Measurements from ENCODE around the gene DNPEP.

DNPEP gene

DNA sequence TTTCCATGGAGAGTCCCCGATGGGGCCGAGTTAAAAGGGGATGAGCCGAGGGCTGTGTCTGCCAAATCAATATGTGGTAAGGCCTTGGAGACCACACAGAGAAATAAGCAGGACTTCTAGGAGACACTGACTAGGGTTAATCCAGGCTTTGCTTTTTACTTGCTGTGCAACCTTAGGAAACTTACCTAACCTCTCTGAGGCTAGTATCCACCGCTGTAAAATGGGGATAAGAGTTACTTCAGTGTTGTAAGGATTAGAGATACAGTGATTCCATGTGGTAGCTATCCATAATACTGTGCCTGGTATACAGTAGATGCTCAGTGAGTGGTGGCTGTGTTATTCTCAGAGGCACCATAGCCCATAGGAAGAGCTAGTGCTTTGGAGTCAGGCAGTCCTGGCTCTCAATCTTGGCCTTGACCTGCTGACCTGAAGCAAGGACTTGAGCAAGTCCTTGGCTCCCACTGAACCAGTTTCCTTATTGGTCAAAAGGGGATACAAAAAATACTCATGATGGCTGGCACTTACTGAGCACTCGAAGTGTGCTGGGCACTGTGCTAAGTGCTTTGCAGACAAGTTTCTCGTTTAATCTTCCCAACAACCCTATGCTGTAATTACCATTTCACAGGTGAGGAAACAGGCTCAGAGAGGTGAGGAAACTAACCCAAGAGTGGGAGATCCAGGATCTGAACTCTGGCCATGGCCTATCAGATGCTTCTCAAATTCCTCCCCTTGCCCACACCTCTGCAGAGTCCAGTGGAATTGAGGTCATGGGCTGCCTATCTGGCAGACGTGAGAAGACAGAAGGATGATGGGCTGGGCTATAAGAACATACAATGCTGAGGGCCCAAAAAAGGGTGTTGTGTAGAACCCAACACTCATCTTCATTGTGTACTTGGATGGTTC lies 18.5 kb upstream of the DNPEP start:
- DNase-seq (ENCODE audit: low spot score): no peak
- in situ Hi-C loops (cut with MboI; ENCODE audit: low sequenced_read_pairs, unreplicated experiment): no loop called here
- no peak for TF ChIP-seq CTCF (IDR thresholded peaks at IDR 0.05; ENCODE audit: borderline replicate concordance, control extremely low read depth, extremely low read depth, insufficient read depth, missing control alignments)

- DNase-seq (ENCODE audit: low spot score): no peak
- in situ Hi-C loops (cut with MboI; ENCODE audit: low sequenced_read_pairs, unreplicated experiment): no loop called here
- TF ChIP-seq CTCF (IDR thresholded peaks at IDR 0.05; ENCODE audit: borderline replicate concordance, control extremely low read depth, extremely low read depth, insufficient read depth, missing control alignments): no peak
Observed at GRCh38 chr2:219405451-219405850, 17.7 kb upstream of the DNPEP start.

GRCh38 chr2:219404954-219405353 lies 17.2 kb upstream of the DNPEP start:
- no peak for TF ChIP-seq CTCF (IDR thresholded peaks at IDR 0.05; ENCODE audit: borderline replicate concordance, control extremely low read depth, extremely low read depth, insufficient read depth, missing control alignments)
- no peak for DNase-seq (ENCODE audit: low spot score)
- in situ Hi-C loops (cut with MboI; ENCODE audit: low sequenced_read_pairs, unreplicated experiment): loop anchor here (5.0 kb wide), 1 partner anchor 127 kb away; no protein-coding TSS in a partner anchor

DNA sequence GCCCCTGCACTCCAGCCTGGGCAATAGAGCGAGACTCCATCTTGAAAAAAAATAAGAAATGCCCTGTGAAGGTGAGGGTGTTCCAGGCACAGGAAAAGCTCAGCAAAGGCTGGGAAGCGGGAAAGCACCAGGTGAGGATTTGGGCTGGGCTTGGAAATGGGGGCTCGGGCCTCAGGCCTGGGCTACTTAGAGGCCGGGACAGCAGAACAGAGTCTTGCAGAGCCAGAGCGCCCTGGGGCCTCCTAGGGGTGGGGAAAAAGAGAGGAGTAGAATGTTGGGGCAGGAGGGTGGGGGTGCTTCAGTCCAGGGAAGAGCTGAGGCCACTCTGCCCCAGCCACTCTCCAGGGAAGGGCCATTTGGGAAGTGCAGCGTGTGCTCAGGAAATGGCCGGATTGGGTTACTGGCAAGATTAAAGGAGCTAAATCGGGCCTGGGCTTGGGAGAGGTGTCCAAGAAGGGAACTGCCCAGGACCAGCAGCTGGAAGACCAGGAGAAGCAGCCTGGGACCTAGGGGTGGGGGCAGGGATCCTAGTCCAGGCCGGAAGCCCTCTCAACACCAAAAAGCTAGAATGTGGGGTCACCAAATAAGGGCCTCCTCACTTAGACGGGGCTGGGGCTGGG lies 16.7 kb upstream of the DNPEP start:
- in situ Hi-C loops (cut with MboI; ENCODE audit: low sequenced_read_pairs, unreplicated experiment): loop anchor here (5.0 kb wide), 1 partner anchor 128 kb away; no protein-coding TSS in a partner anchor
- TF ChIP-seq CTCF (IDR thresholded peaks at IDR 0.05; ENCODE audit: borderline replicate concordance, control extremely low read depth, extremely low read depth, insufficient read depth, missing control alignments): no peak

DNA sequence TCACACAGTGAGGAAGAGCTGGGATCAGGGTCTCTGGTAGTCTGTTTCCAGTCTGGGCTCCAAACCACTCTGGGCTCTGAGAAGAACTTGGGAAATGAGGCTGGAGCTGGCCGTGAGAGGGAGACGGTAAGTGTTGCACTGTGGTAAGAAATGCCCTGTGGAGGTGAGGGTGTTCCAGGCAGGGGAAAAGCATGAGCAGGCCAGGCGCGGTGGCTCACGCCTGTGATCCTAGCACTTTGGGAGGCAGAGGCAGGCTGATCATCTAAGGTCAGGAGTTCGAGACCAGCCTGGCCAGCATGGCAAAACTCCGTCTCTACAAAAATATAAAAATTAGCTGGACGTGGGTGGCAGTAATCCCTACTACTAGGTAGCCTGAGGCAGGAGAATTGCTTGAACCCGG lies 16.1 kb upstream of the DNPEP start:
- DNase-seq (ENCODE audit: low spot score): no peak
- in situ Hi-C loops (cut with MboI; ENCODE audit: low sequenced_read_pairs, unreplicated experiment): loop anchor here (5.0 kb wide), 1 partner anchor 128 kb away; no protein-coding TSS in a partner anchor
- TF ChIP-seq CTCF (IDR thresholded peaks at IDR 0.05; ENCODE audit: borderline replicate concordance, control extremely low read depth, extremely low read depth, insufficient read depth, missing control alignments): no peak

More for the DNA sequence above, 16.7 kb upstream of the DNPEP start:
- DNase-seq (ENCODE audit: low spot score): no peak

- in situ Hi-C loops (cut with MboI; ENCODE audit: low sequenced_read_pairs, unreplicated experiment): loop anchor here (5.0 kb wide), 1 partner anchor 129 kb away; no protein-coding TSS in a partner anchor
- TF ChIP-seq CTCF (IDR thresholded peaks at IDR 0.05; ENCODE audit: borderline replicate concordance, control extremely low read depth, extremely low read depth, insufficient read depth, missing control alignments): peak; percentile 79
- peak; percentile 81 for DNase-seq (ENCODE audit: low spot score)
Observed at GRCh38 chr2:219402665-219403515, 15.2 kb upstream of the DNPEP start.
